GOT3 (cell line): ENCODE data around the gene PRUNE2.

Source experiments
- DNase-seq: peaks from one replicate; lab custom pipeline; 2025; ENCODE audit warnings: mixed read lengths; lab: John Stamatoyannopoulos, UW

Gene PRUNE2

DNA sequence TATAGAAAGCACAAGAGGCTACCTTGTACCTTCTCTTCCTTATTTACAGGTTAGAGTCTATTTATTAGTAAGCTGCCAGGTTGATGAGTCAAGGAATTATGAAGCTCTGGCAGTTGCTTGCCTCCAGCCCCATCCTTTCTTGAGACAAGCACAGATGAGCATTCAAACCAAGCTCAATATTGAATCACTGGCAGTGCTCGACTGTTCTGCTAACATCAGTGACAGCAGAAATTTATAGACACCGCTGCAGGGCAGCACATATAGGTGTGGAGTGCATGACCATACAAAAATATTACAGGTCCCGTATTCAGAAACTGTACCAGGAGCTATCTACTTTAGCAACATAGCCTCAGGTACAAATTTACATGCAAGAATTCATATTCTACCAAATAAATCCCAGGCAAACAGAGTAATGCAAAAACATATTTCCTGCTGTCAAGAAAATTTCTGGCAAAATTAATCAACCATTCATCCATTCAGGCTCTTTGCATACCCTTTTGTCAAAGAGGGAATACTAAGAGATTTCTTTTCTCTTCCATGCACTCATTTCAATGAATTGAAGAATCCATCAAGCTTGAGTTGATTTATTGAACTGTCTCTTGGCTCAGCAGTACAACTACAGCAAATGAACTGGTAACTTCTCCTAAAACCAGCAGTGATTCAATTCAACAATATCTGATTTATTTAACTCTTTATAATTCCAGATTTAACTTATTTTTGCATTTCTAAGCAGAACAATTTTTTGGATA is 168.6 kb downstream of the PRUNE2 start:
- no peak for DNase-seq

DNA sequence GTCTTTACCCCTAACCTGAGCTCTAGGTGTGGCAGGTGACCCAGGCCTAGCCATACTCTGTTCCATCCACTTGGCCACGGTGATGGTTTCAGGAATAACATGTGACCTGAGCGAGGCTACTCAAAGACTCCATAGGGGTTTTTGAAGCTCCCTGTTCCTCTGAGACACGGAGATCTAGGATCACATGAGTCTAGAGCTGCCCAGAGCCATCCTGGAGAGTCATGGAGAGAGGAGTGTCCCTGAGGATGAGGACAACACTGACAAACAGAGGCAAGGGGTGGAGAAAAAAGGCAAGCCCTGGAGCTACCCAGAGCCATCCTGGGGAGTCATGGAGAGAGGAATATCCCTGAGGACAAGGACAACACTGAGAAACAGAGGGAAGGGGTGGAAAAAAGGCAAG is 171.2 kb downstream of the PRUNE2 start:
- DNase-seq: no peak

DNA sequence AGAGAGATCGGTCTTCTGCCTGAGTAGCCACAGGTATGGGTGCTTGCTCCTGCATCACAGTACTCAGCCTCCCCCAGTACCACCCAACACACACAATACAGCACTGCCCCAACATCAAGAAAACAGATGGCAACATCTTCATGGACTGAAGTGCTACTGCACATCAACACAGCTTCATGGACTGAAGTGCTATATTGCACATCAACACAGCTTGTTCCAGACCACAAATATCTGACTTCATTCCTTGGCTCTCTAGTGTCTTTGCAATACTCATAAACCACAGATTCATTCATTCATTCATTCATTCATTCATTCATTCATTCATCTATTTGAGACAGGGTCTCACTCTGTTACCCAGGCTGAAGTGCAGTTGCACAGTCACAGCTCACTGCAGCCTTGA is 172.8 kb downstream of the PRUNE2 start:
- DNase-seq: no peak

DNA sequence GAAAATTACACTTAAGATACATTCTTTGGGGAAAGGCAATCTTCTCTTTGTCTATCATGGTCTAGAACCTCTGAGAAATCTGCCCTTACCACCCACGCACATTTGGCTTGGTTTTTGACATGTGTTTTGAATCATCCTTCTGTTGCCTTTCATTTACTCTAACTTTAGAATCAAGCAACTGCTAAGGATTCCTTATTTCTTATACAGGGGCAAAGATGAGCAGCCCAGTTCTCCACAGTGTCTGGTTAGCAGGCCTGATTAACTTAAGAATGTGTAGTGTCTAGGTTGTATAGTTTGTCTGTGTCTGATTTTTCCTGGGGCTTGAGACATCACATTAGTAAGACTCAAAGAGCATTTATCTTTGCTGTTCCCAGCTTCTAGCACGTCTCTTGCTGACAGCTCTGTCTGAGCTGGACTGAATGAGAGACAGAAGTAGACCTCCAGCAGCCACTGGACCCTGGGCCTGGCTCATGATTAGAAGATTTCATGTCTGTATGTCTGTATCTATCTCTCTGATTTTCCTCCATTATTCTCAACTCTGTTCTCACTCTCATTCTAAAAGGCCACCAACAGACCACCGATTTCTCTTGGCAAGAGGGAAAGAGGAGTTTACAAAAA is 173.5 kb downstream of the PRUNE2 start:
- no peak for DNase-seq

DNA sequence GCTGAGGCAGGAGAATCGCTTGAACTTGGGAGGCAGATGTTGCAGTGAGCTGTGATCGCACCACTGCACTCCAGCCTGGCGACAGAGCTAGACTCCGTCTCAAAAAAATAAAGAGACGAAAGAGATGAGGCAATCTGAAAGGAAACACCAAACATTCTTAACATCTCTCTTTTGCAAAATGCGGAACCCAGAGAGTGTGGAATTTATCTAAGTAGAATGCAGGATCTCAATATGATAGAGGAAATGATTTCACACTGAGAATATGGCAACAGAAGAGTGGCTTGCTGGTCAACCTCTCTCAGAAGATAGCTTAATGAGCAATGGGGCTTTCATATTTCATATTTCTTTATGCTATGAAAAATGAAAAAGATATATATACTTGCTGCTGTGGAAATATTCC is 175.1 kb downstream of the PRUNE2 start:
- DNase-seq: no peak

DNA sequence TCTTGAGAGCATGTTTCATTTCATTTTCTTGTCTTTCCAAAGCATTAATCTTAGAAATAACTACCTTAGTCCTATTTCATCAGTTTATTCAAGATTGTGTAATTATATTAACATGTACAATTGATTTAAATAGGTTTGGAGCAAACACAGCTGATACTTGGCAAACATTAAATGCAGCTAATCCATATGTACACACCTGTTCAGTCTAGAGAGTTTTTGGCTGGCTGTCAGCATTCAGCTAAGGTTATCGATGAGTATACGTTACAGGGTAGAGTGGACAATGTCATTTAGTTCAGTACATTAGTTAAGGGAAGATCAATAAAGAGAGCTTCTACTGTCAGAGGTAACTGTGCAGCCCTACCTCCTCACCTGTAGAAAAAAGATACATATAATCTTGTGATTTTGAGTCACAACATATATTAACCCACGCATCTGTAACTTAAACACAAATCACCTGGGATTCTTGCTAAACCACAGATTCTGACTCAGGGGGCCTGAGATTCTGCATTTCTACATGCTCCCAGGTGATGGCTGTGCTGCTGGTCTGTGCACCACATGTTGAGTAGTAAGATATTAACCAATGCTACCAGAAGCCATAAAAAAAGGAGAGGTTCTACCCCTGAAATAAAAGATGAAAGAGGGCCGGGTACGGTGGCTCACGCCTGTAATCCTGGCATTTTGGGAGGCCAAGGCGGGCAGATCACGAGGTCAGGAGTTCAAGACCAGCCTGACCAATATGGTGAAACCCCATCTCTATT is 175.8 kb downstream of the PRUNE2 start:
- no peak for DNase-seq

DNA sequence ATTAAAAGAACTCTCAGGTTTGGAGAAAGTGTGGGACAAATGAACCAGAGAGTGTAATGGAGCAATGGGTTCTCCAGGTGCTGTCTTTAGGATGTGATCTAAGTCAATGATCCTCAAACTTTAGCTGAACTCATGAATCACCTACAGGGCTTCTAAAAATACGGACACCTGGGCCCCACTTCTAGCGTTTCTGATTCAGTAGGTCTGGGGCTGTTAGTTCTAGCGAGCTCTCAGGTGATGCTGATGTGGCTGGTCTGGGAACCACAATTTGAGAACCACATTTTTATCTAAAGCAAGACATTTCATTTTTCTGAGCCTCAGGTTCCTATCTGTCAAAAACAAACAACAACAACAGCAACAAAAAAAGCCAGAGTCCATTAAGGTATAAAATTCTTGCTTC is 176.8 kb downstream of the PRUNE2 start:
- no peak for DNase-seq

DNA sequence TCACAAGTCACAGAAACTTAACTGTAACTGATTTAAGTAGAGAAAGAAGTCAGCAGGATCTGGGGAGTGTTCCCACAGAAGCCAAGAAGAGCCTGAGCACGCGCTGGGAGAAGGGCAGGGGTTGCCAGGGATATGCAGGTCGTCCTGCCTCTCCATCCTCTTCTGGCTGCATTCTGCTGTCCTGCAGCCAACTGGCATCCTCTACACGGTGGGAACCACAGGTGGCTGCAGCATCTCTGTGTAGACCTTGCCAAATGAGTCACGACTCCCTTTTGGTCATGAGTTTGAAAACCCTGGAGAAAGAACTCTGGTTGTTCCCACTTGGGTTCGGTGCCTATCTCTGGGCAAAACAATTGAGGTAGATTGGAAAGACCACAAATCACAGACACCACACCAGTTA is 180.0 kb downstream of the PRUNE2 start:
- no peak for DNase-seq

DNA sequence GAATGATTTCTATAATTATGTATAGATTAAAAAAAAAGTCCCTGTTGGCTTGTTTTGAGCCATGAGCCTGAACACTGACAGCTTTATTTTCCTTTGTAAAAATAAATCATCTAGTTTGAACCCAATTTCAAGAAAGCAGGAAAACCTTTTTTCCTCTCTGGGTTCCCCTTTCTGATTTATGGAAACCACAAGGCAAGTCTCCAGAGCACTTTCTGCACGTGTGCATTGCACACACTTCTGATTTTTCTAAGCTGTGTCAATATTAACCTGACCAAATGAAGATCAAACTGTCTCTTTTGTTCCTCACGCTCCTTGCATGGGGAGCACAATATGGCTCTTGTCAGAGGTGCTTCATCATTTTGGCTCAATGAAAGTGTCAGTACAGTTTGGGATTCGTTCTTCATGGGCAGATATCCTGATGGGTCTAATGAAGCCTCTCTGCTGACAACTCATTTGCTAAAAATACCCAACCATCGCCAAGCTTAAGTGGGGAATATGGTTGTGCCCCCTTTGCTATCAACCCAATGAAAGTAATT is 180.8 kb downstream of the PRUNE2 start:
- DNase-seq: no peak

DNA sequence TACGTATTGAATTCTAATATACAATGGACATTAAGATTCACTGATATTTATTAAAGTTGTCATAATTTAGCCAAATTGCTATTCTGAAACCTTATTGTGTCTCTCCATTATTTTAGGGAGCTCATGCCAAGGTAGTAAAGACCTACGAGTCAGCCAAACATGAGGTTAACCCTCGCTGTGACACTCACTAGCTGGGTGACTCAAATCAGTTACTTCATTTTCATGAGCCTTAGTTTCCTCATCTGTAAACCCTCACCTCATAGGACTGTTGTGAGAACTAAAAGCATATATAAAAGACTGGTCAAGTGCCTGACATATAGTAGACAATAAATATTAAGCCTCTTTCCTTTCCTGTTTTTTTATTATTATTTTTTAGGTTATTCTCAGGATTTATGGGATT is 185.7 kb downstream of the PRUNE2 start:
- no peak for DNase-seq

DNA sequence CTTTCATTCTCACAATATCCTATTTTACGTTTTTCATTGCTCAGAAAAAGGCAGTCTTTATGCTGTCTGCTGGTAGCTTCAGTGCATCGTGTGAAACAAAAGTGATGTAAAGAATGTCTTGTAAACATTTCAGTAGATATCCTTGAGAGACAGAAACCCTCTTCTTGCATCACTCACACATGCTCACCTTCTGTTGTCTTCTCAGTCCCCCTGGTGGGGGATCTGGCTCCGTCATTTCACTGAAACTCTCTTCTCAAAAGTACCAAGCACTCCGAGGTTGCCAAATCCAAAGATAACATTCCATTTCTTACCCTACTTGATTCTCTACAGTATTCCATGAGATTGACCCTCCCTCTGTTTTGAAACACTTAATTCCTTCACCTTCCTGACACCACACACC is 187.7 kb downstream of the PRUNE2 start:
- no peak for DNase-seq

DNA sequence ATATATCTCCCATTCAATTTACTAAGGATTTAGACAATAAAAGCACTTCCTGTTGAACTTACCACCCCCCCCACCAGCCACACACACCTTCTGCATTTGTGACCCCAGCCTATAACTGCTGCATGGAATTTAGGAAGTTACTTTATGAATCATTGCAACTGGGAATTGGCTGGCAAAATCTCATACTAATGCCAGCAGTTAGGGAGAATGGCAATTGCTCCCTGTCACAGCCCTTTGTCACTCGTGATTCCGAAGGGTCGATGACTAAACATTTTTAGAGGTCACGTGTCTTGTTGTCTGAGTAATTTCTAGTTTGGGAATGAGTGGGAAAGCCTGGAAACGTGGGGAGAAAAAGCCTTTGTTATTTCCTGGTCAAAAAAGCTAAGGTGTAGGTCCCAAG is 188.3 kb downstream of the PRUNE2 start:
- DNase-seq: no peak

DNA sequence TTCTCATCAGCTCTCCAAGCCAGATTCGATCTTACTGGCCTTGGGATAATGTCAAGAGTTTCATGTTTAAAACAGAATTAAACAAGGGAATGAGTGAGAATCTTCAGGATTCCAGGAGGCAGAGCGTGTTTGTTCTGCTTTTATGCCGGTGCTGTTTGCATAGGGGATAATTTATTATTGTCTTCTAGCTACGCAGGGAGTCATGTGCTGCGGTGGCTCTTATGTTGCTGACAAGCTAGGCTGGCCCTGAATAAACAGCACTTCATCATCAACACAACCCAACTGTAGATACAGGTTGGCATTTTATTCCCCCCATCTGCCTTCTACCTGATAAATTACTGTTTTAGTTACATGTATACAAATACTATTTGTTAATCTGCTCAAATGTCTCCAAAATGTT is 188.7 kb downstream of the PRUNE2 start:
- DNase-seq: no peak

DNA sequence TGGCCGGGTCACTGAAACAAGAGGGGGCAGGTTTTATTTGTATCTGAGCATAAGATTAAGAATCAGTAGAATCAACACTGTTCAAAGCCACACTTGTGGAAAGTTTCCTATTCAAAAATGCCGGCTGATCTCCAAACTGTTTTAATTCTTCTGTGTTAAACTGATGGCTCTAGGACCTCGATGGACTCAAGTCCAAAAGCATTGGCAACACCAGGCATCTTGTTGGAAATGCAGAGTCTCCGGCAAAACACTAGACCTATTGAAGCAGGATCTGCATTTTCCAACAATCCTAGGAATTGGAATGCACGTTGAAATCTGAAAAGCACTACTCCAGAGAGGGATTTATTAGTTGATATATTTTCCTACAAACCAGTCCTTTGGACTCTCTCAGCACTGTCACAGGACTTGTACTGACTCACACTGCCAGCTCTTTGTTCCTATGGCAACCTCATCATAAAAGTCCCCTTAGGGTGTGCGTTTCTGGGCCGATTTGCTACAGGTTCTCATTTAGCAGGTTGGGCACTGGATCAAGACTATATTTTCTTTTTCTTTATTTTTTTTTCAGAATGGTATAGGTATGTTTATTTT is 189.7 kb downstream of the PRUNE2 start:
- DNase-seq: no peak

DNA sequence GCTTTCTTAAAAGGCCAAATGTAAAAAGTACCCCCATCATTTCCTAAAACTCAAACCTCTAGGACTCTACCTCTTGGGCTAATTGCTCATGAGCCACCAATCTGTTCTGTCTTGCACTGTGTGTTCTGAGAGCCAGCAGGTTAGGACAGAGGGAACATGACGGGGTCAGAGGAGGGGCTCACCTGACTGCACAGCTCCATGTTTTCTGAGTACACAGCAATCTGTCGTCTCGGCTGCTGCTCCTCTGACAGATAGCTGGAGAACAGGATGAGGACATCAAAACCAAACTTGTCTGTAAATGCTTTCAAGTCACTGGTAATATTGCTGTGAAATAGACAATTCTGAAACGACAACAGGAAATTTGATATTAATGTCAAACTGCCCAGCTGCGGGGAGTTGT is 192.5 kb downstream of the PRUNE2 start:
- no peak for DNase-seq

DNA sequence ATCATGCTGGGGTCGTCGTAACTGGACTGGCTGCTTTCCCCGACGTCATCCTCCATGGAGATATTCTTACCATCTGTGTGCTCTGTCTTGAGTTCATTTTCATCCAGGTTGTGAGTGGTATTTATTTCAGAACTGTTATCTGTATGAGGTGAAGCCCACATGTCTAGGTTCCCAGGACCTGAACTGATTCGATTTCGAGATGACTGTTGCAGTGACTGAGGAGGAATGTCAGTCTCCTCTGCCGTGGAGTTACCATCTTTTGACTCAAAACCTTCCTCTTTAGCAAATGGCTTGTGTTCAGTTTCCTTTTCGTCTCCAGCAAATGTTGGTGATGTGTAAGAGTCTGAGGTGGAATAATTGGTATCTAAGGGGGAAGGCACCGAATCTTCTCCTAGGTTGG is 196.9 kb downstream of the PRUNE2 start:
- no peak for DNase-seq

DNA sequence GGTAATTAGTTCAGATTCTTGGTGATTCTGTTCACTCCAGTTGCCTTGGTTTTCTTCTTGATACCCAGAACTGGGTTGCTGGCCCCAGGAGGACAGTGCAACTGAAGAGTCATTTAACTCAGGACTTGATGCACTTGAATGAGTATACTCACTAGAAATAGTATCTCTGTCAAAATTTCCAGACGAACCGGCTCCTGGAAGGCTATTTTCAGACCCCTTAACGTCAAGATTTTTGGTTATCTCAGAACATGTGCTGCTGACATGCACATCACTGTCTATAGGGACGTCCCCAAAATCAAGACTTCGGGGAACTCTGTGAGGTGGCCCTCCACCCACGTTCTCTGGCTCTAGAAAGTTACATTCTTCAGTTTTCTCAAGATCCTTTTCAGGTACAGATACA is 198.4 kb downstream of the PRUNE2 start:
- no peak for DNase-seq

DNA sequence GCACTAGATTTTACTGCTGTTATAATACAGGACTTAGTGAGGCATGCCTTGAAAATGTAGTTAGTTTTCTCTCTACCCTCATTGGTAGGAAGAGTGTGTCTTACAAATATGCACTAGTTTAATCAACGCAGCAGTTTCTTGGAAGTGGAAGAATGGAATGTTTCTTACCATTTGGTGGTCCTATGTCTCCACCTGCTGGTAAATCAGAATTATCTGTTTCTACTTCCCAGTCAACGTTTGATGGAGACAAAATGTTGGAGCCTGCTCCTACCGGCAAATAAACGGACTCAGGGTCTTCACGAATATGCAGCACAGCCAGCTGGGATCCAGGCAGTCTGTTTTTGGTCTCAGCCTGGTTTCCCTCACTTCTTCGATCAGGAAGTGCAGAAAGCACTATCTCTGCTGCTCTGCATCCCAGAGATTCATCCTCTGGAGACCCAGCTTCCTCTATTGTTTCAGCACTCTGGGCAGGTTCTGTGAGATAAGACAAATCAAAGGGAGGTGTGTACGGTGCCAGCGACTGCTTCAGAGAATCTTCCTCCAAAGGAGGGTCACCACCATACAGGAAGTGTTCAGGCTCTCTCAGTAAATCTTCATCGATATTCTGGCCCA is 201.2 kb downstream of the PRUNE2 start:
- no peak for DNase-seq

DNA sequence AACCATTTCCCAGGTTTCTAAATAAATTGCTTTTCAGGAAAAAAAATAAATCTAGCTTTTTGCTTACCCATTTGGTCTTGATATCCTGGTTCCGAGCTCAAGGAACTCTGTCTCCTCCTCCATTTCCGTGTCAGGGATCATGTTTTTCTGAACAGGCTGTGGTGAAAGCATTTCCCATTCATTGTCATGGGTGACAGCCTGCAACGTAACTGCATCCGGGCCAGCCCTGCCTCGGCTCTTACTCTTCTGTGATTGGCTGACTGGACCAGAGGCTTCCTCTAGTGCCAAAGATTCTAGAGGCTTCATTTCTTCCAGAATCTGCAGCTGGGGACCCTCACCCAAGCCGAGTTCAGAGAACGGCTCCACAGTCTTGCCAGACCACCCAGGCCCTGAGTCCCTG is 202.6 kb downstream of the PRUNE2 start:
- DNase-seq: no peak

DNA sequence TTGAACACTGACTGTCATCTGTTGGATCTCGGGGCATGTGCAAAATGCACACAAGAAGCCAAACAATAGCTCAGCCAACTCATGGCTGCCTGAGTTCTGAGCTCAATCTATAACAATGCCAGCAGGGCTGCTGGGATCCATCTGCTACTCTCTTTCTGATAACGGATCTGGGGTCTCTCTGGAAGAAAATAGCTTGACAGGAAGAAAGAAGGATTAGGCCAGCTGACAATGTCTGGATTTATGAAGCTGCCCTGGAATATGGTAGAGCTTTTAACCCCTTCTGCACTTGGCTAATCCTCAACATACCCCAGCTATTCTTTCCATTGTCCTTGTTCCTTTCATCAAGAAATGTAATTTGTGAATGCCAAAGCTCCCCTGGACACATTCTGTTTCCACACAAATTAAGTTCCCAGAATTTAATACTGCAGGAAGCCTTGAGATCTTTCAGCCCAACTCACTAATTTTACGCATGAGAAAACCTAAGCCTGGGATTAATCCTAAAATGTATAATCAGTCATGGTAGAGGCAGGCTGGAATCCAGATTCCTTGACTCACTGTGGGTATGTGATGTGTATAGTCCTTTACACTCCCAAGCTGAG is 204.4 kb downstream of the PRUNE2 start:
- no peak for DNase-seq

DNA sequence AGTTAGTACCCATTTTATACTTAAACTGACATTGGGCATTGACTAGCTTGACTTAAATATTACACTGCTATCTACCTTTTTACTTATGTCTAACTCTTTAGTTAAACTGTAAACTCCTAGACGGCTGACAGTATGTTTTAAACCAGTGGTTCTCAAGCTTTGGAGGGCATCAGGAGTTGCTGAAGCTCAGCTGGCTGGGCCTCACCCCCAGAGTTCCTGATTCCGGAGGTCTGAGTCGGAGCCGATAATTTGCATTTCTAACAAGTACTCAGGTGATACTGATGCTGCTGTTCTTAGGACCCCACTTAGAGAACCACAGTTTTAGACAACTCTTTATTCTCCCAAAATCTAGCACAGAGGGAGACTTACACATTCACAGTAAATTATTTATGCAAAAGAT is 205.0 kb downstream of the PRUNE2 start:
- DNase-seq: no peak

DNA sequence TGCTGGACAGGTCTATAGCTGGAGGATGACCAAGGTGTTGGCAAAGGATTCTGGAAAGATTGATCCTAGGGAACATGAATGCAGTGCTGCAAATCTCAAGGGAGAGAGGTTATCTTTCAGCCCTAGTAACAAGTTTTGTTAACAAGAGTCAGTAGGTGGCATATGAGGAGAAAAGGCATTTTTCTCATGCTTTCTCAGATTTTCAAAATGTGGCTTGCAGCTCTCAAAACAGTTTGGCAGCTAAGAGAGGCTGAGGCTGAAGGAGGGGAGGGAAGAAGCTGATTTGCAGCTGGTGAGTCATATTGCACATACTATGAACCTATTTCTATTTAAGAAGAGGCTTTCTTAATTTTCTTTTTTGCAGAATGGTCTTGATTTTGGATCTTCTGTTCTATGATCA is 205.9 kb downstream of the PRUNE2 start:
- DNase-seq: no peak
